Keratinocyte (primary cell): ENCODE data around the gene PRODH2. TPM values are rescaled to one million over a fixed set of nuclear protein-coding genes. Genes with fewer than 3 reads are reported as not detected.

ENCODE experiments used
- DNase-seq: peaks from one replicate; pipeline ENCODE4 v3.0.0-alpha.2; 2011; ENCODE audit warnings: low read depth, missing footprints, low spot score
- FAIRE-seq: peaks from 2 replicates; lab custom pipeline; 2011; peaks lifted over from hg19 to GRCh38; lab: Jason Lieb, UNC
- H2AFZ ChIP-seq: 2 replicates; pipeline ENCODE4 v1.6.0; 2012; ENCODE audit warnings: low read length, control low read depth, inconsistent platforms; ENCODE audit not compliant: control insufficient read depth
- H3K27ac ChIP-seq: 2 replicates; pipeline ENCODE4 v1.5.1; 2011; ENCODE audit warnings: low read length; ENCODE audit not compliant: control insufficient read depth, insufficient read depth
- H3K27me3 ChIP-seq: 3 replicates; pipeline ENCODE4 v1.6.0; 2011; ENCODE audit warnings: low read length; ENCODE audit not compliant: control insufficient read depth, insufficient read depth; ENCODE audit errors: extremely low read depth
- H3K36me3 ChIP-seq, 2 experiments: 2 replicates in 1 of 2; 3 replicates in 1 of 2; pipeline ENCODE4 v1.5.1; 2011; ENCODE audit warnings: low read length in 2 of 2, mild to moderate bottlenecking in 1 of 2; ENCODE audit not compliant: control insufficient read depth in 2 of 2, insufficient read depth in 2 of 2; ENCODE audit errors: extremely low read depth in 1 of 2
- H3K4me1 ChIP-seq: 3 replicates; pipeline ENCODE4 v1.5.1; 2011; ENCODE audit warnings: low read length; ENCODE audit not compliant: control insufficient read depth, insufficient read depth; ENCODE audit errors: extremely low read depth
- H3K4me2 ChIP-seq: 3 replicates; pipeline ENCODE4 v1.6.0; 2011; ENCODE audit warnings: low read depth, low read length; ENCODE audit not compliant: control insufficient read depth, insufficient read depth; ENCODE audit errors: extremely low read depth
- H3K4me3 ChIP-seq, 3 experiments: fragments of 200-600 bp in 1 of 3; sonication (generic) in 1 of 3; 2 replicates in 2 of 3; 3 replicates in 1 of 3; pipeline ENCODE4 v1.5.1; 2011 to 2016; ENCODE audit warnings: low read length in 3 of 3, mild to moderate bottlenecking in 3 of 3, control low read depth in 2 of 3, inconsistent platforms in 1 of 3, low read depth in 1 of 3, mixed read lengths in 1 of 3, mixed run types in 1 of 3, moderate library complexity in 1 of 3; ENCODE audit not compliant: control insufficient read depth in 2 of 3, insufficient read depth in 2 of 3; ENCODE audit errors: extremely low read depth in 1 of 3
- H3K79me2 ChIP-seq: 2 replicates; pipeline ENCODE4 v1.6.0; 2012; ENCODE audit warnings: low read length; ENCODE audit not compliant: control insufficient read depth, insufficient read depth
- H3K9ac ChIP-seq: 3 replicates; pipeline ENCODE4 v1.6.0; 2011; ENCODE audit warnings: low read length; ENCODE audit not compliant: control insufficient read depth, insufficient read depth; ENCODE audit errors: extremely low read depth
- H3K9me1 ChIP-seq: 3 replicates; pipeline ENCODE4 v1.6.0; 2011; ENCODE audit warnings: low read length; ENCODE audit not compliant: control insufficient read depth, insufficient read depth; ENCODE audit errors: extremely low read depth
- H3K9me3 ChIP-seq: 2 replicates; pipeline ENCODE4 v1.5.1; 2012; ENCODE audit warnings: low read depth, low read length; ENCODE audit not compliant: control insufficient read depth
- H4K20me1 ChIP-seq: 3 replicates; pipeline ENCODE4 v1.6.0; 2011; ENCODE audit warnings: low read length; ENCODE audit not compliant: control insufficient read depth, insufficient read depth; ENCODE audit errors: extremely low read depth
- CTCF ChIP-seq, 3 experiments: IDR thresholded peaks in 1 of 3; conservative IDR thresholded peaks in 1 of 3; optimal IDR thresholded peaks in 1 of 3; 2 replicates in 2 of 3; 3 replicates in 1 of 3; pipeline versions ENCODE3 to v1.5.1; 2011; ENCODE audit warnings: low read length in 3 of 3, mild to moderate bottlenecking in 3 of 3, moderate library complexity in 2 of 3, control low read depth in 1 of 3, inconsistent platforms in 1 of 3; ENCODE audit not compliant: insufficient read depth in 2 of 3; ENCODE audit errors: extremely low read depth in 1 of 3
- EZH2 ChIP-seq: IDR thresholded peaks from one replicate; pipeline ENCODE4 v1.6.1; 2012; ENCODE audit warnings: inconsistent platforms, mild to moderate bottlenecking, low read length, moderate library complexity
- dilution Hi-C: fragments of 300-500 bp; cut with MboI; formaldehyde crosslinking; loops from one replicate; pipeline ENCODE4 v1.7.0; 2020; ENCODE audit warnings: low sequenced_read_pairs; ENCODE audit not compliant: extremely low pct_ligation_motif_present
- polyA plus RNA-seq, 5 experiments: library from polyadenylated mRNA; depleted of rRNA in 3 of 5; stranded (reverse) in 3 of 5; stranded (forward) in 1 of 5; unstranded in 1 of 5; fragments of >200 nt; gene quantifications; 1 replicate in 1 of 5; 2 replicates in 3 of 5; 3 replicates in 1 of 5; pipeline versions ENCODE4 v1.2.1 to v1.2.3, GENCODE V29; 2011 to 2012; ENCODE audit warnings: missing spikeins in 2 of 5, low read depth in 1 of 5, low replicate concordance in 1 of 5

The PRODH2 gene
- polyA plus RNA-seq, 1 donor (not counting 4 experiments of a cell fraction or from before 2014, with no cell fraction given), result not detected

DNA sequence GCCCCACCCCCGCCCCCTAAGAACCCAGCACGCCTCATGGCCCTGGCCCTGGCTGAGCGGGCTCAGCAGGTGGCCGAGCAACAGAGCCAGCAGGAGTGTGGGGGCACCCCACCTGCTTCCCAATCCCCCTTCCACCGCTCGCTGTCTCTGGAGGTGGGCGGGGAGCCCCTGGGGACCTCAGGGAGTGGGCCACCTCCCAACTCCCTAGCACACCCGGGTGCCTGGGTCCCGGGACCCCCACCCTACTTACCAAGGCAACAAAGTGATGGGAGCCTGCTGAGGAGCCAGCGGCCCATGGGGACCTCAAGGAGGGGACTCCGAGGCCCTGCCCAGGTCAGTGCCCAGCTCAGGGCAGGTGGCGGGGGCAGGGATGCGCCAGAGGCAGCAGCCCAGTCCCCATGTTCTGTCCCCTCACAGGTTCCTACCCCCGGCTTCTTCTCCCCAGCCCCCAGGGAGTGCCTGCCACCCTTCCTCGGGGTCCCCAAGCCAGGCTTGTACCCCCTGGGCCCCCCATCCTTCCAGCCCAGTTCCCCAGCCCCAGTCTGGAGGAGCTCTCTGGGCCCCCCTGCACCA, 25.3 kb downstream of the PRODH2 start:
- H3K27ac ChIP-seq, result no peak overlapping the region
- TF ChIP-seq EZH2 (no peak), CTCF (optimal IDR thresholded peaks at IDR 0.05 in 1 of 3, IDR thresholded peaks at IDR 0.05 in 1 of 3, conservative IDR thresholded peaks at IDR 0.05 in 1 of 3; ENCODE audit: extremely low read depth in 1 of 3, insufficient read depth in 2 of 3, low read length in 3 of 3) (no peak)
- H3K9me1 ChIP-seq, result no peaks in the 10 kb centered on the region
- no peaks in the 10 kb centered on the region for H3K4me1 ChIP-seq
- DNase-seq (no peak), FAIRE-seq (no peak)
- no peak overlapping the region for H2AFZ ChIP-seq
- H4K20me1 ChIP-seq, result peaks cover 2% of the 10 kb centered on the region
- H3K4me3 ChIP-seq, result no peak overlapping the region
- H3K4me2 ChIP-seq, result no peak overlapping the region
- dilution Hi-C loops, result no loop called here
- no peak overlapping the region for H3K9ac ChIP-seq
- H3K79me2 ChIP-seq, result no peaks in the 10 kb centered on the region
- no peaks in the 10 kb centered on the region for H3K36me3 ChIP-seq
- no peaks in the 10 kb centered on the region for H3K9me3 ChIP-seq
- H3K27me3 ChIP-seq, result no peaks in the 10 kb centered on the region

DNA sequence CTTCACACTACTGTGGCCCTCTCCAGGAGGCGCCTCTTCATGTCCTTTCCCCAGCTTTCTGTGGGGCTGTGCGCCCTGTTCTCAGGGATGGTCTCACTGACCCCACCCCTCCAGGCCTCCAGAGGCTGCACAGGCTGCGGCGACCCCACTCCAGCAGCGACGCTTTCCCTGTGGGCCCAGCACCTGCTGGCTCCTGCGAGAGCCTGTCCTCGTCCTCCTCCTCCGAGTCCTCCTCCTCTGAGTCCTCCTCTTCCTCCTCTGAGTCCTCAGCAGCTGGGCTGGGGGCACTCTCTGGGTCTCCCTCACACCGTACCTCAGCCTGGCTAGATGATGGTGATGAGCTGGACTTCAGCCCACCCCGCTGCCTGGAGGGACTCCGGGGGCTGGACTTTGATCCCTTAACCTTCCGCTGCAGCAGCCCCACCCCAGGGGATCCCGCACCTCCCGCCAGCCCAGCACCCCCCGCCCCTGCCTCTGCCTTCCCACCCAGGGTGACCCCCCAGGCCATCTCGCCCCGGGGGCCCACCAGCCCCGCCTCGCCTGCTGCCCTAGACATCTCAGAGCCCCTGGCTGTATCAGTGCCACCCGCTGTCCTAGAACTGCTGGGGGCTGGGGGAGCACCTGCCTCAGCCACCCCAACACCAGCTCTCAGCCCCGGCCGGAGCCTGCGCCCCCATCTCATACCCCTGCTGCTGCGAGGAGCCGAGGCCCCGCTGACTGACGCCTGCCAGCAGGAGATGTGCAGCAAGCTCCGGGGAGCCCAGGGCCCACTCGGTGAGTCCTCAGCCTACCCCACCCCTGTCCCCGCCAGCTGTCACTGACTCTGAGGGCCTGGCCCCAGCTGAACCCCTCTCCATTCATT, 26.1 kb downstream of the PRODH2 start:
- no peaks in the 10 kb centered on the region for H3K36me3 ChIP-seq
- no peaks in the 10 kb centered on the region for H3K79me2 ChIP-seq
- no peaks in the 10 kb centered on the region for H3K9me3 ChIP-seq
- peaks cover 2% of the 10 kb centered on the region for H4K20me1 ChIP-seq
- no peak overlapping the region for H3K9ac ChIP-seq
- no peak overlapping the region for H3K4me2 ChIP-seq
- H3K4me3 ChIP-seq, result no peak overlapping the region
- FAIRE-seq (no peak), DNase-seq (no peak)
- no peaks in the 10 kb centered on the region for H3K9me1 ChIP-seq
- TF ChIP-seq EZH2 (no peak), CTCF (optimal IDR thresholded peaks at IDR 0.05 in 1 of 3, IDR thresholded peaks at IDR 0.05 in 1 of 3, conservative IDR thresholded peaks at IDR 0.05 in 1 of 3; ENCODE audit: extremely low read depth in 1 of 3, insufficient read depth in 2 of 3, low read length in 3 of 3) (no peak)
- H2AFZ ChIP-seq, result no peak overlapping the region
- no peak overlapping the region for H3K27ac ChIP-seq
- no peaks in the 10 kb centered on the region for H3K27me3 ChIP-seq
- H3K4me1 ChIP-seq, result no peaks in the 10 kb centered on the region
- dilution Hi-C loops, result no loop called here
